HG03135 (cell line): Measurements from ENCODE around the gene TAT.
"Not testable (repeated sequence)": the region's sequence is repeated elsewhere in the genome, so short reads cannot be mapped to it uniquely, and the experiment has no call there.

Experiments used
- ATAC-seq: cut with Tn5 transposase; IDR thresholded peaks from one replicate; pipeline ENCODE4 v1.9.1; 2021; ENCODE audit warnings: mild to moderate bottlenecking, moderate library complexity; ENCODE audit not compliant: unreplicated experiment

TAT gene

DNA sequence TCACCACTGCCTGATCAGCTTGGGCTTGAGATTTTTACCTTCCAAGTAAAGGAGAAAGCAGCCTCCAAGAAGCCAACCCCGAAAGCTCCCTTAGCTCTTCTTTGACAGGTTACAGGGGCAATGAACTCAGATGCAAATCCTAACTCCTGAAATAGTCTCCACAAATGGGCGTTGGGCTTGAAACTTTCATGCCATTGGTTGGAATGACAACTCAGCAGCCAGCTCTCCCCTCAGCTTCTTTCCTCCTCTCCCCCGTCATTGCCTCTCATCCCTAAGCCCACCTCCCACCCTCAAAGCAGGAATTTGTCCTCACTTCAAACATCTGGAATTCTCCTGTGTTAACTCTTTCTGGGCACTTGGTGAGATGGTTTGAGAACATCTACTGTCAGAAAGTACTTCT, at the start of gene TAT:
TAT (minus strand) TSS at position 122 of the 400 bp plus-strand sequence. CDS start 677 bp downstream, outside the sequence.
- no peak for ATAC-seq

DNA sequence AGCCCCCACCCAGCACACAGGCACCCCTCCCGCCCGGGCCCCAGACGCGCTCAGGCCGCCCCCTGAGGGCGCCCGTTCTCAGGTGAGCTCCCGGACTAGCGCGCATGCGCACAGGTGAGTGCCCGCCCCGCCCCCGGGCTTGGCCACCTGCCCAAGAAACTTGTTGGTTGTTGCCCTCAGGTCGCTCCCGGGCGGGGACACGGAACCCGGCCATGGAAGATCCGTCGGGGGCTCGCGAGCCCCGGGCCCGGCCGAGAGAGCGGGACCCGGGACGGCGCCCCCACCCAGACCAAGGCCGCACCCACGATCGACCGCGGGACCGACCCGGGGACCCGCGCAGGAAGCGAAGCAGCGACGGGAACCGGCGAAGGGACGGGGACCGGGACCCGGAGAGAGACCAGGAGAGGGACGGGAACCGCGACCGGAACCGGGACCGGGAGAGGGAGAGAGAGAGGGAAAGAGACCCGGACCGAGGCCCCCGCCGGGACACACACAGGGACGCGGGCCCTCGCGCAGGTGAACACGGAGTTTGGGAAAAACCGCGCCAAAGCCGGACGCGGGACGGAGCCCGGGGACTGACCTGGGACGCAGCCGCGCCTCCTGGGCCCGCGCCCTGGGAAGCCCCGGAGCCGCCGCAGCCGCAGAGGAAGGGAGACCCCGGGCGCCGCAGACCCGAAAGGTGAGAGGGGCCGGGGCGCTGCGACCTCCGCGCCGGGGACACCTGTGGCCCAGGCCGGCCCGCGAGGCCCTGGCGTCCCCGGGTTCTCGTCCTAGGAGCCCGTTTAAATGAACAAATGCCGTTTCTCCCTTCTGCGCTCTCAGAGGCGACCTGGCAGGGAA, 49.3 kb upstream of the TAT start, which contains the start of gene MARVELD3:
MARVELD3 (plus strand) TSS at position 167 of the 840 bp plus-strand sequence; CDS start at position 213, 46 bp downstream.
- ATAC-seq: no peak

DNA sequence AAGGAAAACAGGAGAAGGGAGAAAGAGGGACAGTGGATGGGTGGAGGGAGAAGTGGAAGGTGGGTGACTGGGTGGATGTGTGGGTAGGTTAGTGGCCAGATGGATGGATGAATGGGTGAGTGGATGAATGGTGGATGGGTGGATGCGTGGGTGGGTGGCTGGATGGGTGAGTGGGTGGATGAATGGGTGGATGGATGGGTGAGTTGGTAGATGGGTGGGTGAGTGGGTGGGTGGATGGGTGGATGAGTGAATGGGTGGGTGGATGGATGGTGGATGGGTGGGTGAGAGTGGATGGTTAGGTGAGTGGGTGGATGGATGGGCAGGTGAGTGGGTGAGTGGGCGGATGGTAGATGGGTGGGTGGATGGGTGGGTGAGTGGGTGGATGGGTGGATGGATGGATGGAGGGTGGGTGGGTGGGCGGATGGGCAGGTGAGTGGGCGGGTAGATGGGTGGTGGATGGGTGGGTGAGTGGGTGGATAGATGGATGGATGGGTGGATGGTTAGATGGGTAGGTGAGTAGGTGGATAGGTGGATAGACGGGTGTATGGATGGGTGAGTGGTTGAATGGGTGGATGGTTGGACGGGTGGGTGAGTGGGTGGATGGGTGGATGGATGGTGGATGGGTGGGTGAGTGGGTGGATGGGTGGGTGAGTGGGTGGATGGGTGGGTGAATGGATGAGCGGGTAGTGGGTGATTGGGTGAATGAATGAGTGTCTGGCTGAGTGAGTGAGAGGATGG, 48.4 kb upstream of the TAT start:
- no peak for ATAC-seq

DNA sequence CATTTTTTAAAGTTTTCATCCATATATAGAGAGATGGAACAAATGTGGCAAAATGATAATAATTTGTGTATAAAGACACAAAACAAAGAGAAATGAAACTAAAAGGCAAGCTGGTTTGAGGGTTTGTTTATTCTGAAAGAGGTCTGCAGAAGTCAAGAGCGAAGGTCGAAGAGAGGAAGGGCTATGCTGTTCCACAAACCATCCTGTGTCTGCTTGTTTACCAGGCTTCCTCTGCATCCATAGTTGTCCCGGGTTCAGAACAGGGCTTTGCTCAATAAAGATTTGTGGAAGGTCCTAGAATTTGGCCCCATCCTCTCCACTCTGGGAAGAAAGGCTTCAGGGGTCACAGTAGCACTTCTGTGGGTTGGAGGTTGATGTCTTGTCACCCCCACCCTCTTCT, 46.7 kb upstream of the TAT start:
- no peak for ATAC-seq

DNA sequence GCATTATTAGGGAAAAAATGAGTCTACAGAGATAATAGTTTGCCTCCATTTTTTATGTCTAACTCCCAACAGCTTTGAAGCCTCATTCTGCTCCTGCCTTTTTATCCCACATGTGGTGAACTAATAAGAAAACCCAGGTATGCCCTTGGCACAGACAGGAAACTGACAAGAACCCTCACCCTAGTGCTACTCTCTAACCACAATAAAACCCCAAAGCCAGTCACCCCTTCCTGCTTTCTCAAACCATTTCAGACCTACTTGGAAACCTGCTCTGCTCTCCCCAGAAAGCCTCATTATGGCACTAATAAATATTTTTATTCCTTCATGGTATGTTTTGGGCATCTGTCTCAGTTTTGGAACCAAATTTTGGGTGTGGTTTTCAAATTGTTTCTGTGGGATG, 45.2 kb upstream of the TAT start:
- no peak for ATAC-seq

DNA sequence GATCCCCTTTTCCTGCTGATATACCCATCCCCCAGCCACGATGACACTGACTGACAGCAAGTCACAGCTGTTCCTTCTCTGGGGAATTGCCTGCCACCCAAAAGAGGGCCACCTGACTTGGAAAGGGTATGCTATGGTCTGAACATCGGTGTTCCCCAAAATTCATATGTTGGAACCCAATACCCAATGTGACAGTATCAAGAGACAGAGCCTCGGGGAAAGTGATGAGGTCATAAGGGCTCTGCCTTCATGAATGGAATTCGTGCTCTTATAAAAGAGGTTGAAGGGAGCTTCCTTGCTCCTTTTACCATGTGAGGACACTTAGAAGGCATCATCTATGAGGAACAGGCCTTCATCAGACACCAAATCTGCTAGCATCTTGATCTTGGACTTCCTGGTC, 41.5 kb upstream of the TAT start:
- ATAC-seq: no peak

DNA sequence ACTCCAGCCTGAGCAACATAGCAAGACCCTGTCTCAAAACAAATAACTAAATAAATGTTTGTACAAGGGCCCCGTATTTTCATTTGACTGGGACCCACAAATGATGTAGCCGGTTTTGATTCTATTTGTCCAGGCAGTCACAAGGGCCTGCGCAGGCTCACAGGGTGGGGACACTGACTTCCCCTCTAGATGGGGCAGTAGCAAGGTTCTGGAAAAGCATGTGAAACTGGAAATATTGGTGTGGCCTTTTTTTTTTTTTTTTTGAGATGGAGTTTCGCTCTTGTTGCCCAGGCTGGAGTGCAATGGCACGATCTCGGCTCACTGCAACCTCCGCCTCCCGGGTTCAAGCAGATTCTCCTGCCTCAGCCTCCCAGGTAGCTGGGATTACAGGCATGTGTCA, 38.1 kb upstream of the TAT start:
- ATAC-seq: not testable (repeated sequence)

DNA sequence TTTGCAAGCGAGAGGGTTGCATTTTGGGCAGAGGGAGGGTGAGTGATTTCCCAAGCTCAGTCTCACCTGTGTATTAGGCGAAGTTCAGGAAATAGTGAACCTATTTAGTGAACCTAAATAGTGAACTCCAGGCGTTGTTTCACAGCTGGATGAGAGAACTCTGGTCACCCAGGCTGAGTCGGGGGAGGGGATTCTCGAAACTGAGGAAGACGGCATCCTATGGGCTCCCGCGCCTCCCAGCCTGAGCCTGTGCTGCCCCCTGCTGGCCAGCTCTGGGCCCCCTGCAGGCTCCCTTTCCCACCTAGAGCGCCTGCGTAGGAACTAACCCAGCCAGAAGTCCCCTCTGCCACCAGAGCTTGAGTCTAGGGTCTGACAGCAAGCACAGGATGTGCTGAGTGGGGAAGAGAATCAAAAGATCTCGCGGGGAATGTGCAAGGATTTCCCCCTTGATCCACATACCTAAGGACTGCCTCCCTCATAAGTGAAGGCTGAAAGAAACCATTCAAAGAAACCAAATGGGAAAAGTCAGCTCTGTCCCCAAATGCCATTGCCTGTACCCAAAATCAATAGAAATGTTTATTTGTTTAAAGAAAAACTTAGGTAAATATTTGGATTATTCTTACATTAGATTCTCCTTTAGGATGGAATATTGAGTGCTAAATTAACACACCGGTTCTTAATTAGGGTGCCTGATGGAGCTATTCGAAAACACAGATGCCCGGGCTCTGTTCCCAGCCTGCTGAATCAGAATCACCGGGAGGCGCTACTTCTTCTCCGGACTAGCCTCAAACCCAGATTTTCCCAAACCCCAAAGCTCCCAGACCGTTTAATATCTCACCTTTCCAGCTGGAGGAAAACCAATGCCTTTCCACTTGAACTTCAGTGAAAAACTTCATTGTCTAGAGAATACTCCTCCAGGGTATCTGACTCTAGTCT, 34.3 kb upstream of the TAT start:
- ATAC-seq: no peak

DNA sequence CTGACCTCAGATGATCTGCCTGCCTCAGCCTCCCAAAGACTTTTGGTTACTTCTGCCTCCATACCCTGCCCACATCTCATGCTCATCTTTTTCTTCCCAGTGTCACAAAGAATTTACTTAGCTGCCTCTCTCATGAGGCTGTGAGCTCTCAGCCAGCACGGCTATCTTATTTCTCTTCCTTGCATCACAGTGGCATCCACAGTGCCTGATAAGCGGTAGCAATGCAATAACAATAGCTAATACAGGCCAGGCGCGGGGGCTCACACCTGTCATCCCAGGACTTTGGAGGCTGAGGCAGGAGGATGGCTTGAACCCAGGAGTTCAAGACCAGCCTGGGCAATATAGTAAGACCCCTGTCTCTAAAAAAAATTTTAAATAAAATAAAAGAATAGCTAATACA, 33.6 kb upstream of the TAT start:
- ATAC-seq: no peak

DNA sequence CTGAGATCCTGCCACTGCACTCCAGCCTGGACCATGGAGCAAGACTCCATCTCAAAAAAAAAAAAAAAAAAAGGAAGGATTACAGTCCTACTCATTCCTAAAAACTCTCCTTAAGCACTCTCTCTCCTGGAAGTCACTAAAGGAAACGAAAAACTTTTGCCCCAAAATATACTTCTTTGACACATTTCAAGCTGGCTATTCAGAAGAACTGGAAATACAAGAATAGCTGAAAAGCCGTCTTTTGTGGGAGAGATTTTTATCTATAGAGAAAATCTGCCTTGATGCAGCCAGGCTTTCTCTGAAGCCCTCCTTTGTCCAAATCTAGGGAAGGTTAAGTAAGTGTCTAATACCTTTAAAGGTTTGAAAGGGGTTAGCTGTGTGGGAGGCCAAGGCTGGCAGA, 32.2 kb upstream of the TAT start:
- no peak for ATAC-seq

DNA sequence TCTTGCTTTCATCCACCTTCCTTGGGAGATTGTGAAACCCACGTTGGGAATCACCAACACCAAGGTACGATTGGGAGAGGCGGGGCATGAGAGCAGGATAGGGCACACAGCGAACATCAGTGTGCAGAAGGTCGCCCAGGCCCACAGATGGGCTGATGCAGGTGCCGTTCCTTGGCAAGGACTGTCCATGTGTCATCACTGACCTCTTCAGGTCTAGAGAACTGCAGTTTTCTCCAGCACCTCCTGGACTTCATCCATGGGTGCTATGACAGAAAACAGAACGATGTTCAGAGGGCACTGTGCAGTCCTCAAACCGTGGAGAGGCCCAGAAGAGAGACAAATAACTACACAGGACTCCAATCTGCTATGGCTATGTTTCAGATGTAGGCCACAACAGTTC, 23.9 kb upstream of the TAT start:
- no peak for ATAC-seq

DNA sequence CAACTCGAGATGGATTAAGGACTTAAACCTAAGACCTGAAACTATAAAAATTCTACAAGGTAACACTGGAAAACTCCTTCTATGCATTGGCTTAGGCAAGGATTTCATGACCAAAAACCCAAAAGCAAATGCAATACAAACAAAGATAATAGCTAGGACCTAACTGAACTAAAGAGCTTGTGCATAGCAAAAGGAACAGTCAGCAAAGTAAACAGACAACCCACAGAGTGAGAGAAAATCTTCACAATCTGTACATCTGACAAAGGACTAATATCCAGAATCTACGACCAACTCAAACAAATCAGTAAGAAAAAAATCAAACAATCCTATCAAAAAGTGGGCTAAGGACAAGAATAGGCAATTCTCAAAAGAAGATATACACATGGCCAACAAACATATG, 21.5 kb upstream of the TAT start:
- ATAC-seq: not testable (repeated sequence)

DNA sequence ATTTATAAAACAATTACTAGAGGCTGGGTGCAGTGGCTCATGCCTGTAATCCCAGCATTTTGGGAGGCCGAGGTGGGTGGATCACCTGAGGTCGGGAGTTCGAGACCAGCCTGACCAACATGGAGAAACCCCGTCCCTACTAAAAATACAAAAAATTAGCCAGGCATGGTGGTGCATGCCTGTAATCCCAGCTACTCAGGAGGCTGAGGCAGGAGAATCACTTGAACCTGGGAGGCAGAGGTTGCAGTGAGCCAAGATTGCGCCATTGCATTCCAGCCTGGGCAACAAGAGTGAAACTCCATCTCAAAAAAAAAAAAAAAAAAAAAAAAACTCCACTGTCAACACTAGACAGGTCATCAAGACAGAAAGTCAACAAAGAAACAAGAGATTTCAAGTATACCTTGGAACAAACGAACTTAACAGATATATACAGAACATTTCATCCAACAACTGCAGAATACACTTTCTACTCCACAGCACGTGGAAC, 18.5 kb upstream of the TAT start:
- ATAC-seq: not testable (repeated sequence)

DNA sequence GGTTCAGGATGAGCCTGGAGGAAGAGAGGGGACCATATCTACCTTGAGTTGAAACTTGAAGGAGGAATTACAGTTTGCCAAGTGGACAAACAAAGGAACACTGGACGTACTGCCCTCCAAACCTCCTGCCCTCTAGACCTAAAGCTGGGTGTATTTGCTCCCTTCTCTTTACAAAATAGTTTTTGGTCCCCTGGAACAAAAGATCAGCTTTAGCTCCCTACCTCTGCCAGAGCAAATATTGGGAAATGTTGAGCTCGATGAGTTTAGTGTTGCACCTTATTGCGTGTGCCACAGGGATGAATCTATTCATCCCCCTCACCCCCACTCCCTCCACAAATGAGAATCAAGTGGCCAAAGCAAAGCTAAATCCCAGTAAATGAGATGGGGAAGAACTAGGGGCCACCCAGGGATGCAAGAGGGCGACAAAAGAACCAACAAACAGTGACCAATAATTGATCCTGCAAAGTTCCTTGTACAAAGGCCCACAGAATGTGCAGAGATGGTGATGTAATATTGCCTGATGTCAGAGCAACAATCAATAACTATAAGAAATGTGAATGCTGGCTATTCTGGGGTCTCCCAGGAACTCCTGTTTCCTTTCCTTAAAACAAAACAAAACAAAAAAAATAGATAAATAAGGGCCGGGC, 17.2 kb upstream of the TAT start:
- ATAC-seq: no peak

DNA sequence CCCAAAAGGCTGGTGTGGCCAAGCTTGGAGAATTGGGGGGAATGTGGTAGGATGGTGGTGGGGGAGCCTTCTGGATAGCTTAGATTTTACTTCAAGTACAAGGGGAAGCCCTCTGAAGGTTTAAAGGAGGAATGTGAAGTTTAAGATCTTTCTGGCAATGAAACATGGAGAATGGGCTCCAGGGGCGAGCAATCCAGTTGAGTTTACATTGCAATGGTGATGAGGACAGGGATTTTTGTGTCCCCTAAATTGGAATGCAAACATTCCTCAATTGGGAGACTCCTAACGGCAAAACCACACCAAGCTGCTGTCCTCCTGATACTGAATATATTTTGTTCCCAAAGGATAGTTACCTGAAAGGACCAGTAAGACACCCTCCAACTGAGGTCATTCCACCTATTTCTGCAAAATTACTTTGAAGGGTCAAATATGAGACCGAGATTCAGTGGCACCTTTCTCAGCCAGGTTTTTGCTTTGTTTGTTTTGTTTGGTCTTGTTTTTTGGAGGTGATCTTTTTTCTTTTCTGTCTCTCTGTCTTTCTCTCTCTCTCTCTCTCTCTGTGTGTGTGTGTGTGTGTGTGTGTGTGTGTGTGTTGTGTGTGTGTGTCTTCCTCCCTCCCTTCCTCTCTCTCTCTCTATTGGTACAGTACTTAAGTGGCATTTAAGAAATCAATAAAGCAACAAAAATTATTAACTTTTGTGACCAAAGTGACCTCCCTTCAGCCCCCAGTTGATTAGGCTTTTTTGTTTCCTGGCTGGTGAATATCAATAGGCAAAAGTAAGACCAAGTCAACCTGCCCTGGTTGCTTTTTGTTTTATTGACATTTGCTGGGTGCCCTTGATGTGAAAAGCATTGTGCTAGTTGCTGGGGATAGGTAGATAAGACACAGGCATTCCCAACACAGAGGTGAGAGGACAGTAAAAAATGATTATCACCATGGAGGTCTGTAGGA, 16.4 kb upstream of the TAT start:
- no peak for ATAC-seq

DNA sequence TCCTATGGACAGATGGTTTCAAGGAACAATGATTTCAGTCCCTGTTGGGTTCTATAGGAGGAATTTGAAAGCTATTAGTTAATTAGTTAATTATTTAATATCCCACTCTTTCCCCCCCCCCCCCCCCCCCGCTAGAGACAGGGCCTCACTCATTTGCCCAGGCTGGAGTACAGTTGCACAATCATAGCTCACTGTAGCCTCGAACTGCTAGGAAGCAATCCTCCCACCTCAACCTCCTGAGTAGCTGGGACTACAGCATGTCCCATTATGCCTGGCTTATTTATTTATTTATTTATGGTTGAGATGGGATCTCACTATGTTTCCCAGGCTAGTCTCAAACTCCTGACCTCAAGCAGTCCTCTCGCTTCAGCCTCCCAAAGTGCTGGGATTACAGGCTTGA, 15.0 kb upstream of the TAT start:
- ATAC-seq: no peak

DNA sequence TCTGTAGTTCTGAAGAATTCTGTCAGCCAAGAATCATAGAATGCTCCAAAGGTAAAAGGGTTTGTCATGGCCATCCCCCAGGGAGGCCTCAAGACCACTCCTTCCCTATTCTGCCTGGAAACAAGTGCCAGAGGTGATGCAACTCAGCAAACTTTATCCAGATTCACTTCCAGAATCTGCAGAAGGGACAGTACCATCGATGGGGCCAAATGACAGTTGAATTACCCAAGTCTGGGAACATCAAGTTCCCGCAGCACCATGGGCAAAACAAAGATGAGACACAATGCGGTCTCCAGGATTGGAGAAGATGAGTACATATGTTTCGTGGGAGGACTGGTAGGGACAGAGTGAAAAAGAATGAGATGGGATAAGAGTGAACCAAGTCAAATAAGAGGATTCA, 13.7 kb upstream of the TAT start:
- ATAC-seq: no peak

DNA sequence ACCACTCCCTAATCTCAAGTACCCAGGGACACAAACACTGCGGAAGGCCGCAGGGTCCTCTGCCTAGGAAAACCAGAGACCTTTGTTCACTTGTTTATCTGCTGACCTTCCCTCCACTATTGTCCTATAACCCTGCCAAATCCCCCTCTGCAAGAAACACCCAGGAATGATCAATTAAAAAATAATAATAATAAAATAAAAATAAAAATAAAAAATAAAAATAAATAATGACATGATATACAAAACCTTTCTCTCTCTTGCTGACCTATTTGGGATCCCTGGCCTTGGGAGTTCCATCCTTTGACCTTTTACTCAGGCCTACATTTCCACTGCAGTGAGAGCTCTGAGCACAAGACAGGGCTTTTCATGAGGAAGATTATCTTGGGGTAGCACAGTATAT, 13.2 kb upstream of the TAT start:
- ATAC-seq: not testable (repeated sequence)

DNA sequence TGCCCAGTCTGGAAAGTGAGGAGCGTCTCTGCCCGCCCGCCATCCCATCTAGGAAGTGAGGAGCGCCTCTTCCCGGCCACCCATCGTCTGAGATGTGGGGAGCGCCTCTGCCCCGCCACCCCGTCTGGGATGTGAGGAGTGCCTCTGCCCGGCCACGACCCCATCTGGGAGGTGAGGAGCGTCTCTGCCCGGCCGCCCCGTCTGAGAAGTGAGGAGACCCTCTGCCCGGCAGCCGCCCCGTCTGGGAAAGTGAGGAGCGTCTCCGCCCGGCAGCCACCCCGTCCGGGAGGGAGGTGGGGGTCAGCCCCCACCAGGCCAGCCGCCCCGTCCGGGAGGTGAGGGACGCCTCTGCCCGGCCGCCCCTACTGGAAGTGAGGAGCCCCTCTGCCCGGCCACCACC, 12.4 kb upstream of the TAT start:
- ATAC-seq: not testable (repeated sequence)
